Nephron progenitor cell (in vitro differentiated cells): Measurements from ENCODE around the gene SLC16A11.

Experiments used
- DNase-seq: peaks from one replicate; pipeline ENCODE4 v3.0.0; 2021
- H3K27ac Mint-ChIP-seq: 2 replicates; pipeline ENCODE4 v1.8.0; 2021; ENCODE audit warnings: mild to moderate bottlenecking, moderate library complexity, mixed read lengths
- H3K27me3 Mint-ChIP-seq: 2 replicates; pipeline ENCODE4 v1.8.0; 2021; ENCODE audit warnings: mild to moderate bottlenecking, low read depth, mixed read lengths; ENCODE audit not compliant: poor library complexity
- H3K36me3 Mint-ChIP-seq: 2 replicates; pipeline ENCODE4 v1.8.0; 2021; ENCODE audit warnings: low read depth, mixed read lengths
- H3K4me1 Mint-ChIP-seq: 2 replicates; pipeline ENCODE4 v1.8.0; 2021; ENCODE audit warnings: mixed read lengths
- H3K4me3 Mint-ChIP-seq: 2 replicates; pipeline ENCODE4 v1.8.0; 2021; ENCODE audit warnings: mild to moderate bottlenecking, moderate library complexity, mixed read lengths
- H3K9me3 Mint-ChIP-seq: 2 replicates; pipeline ENCODE4 v1.8.0; 2021; ENCODE audit warnings: mild to moderate bottlenecking, moderate library complexity, mixed read lengths
- CTCF ChIP-seq: fragments of 200-600 bp; sonication (generic); IDR thresholded peaks from 2 replicates; pipeline ENCODE4 v1.5.0; 2021; ENCODE audit warnings: antibody characterized with exemption

Gene SLC16A11

GRCh38 chr17:7039832-7040231 lies 4.1 kb downstream of the SLC16A11 start:
- H3K4me1 Mint-ChIP-seq = peaks cover 62% of the 10 kb centered on the region
- TF ChIP-seq CTCF = no peak
- peak overlapping the region; percentile 36 for H3K27ac Mint-ChIP-seq
- peaks cover 27% of the 10 kb centered on the region for H3K27me3 Mint-ChIP-seq
- no peak overlapping the region for H3K4me3 Mint-ChIP-seq
- H3K36me3 Mint-ChIP-seq = no peaks in the 10 kb centered on the region
- DNase-seq = no peak
- no peaks in the 10 kb centered on the region for H3K9me3 Mint-ChIP-seq

DNA sequence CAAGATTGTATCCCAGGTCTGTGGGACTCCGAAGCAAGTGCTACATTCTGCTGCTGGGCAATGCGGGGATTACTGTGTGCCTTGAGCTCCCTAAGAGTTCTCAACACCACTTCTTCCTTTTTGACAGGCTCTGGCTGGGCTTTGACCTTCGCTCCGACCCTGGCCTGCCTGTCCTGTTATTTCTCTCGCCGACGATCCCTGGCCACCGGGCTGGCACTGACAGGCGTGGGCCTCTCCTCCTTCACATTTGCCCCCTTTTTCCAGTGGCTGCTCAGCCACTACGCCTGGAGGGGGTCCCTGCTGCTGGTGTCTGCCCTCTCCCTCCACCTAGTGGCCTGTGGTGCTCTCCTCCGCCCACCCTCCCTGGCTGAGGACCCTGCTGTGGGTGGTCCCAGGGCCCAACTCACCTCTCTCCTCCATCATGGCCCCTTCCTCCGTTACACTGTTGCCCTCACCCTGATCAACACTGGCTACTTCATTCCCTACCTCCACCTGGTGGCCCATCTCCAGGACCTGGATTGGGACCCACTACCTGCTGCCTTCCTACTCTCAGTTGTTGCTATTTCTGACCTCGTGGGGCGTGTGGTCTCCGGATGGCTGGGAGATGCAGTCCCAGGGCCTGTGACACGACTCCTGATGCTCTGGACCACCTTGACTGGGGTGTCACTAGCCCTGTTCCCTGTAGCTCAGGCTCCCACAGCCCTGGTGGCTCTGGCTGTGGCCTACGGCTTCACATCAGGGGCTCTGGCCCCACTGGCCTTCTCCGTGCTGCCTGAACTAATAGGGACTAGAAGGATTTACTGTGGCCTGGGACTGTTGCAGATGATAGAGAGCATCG lies 5.6 kb downstream of the SLC16A11 start:
- Mint-ChIP-seq H3K9me3 (no peaks in the 10 kb centered on the region), H3K4me1 (peaks cover 64% of the 10 kb centered on the region), H3K4me3 (peak overlapping the region; percentile 72), H3K27ac (peak overlapping the region; percentile 68), H3K36me3 (no peaks in the 10 kb centered on the region), H3K27me3 (peaks cover 17% of the 10 kb centered on the region)
- DNase-seq = no peak
- no peak for TF ChIP-seq CTCF

DNA sequence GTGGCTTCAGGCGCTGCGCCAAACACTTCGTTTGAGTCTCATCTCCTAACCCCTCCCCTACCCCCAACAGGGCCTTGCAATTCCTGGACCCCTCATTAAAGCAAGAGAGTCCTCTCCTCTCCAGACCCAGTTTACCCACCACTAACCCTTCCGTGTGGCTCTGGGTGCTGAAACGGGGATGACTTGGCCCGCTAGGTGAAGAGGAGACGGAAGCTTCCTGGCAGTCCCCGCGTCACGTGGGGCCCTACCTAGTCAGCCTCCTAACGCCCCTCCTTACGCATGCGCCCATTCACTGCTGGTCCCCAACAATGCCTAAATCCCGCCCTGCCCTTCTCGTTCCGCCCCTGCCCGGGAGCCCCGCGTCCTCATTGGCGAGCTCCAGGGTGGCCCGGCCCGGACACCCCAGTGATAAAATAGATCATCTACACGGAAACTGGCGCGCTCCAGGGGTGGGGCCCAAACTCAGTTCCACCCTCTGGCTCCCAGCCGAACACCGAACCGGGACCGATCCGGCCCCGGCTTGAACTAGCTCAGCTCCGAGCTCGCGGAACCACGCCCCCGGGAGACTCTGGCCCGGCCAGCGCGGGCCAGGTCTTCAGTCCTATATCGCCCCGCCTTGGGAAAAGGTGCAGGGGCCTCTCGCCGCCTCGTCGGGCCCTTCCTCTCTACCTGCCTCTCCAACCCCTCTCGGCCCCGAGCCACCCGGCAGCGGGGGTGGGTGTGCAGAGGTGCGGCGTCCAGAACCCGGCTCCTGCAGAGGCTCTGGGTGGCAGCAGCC lies 8.1 kb downstream of the SLC16A11 start, which contains the start of gene SLC16A13:
TSS of gene SLC16A13 (plus strand) at position 425 of the 778 bp plus-strand sequence. CDS start 368 bp downstream, outside the sequence.
- Mint-ChIP-seq H3K4me1 (peaks cover 43% of the 10 kb centered on the region), H3K27me3 (peaks cover 9% of the 10 kb centered on the region), H3K27ac (peak within 1 kb of the TSS; percentile 93), H3K4me3 (peak within 1 kb of the TSS; percentile 97), H3K9me3 (no peaks in the 10 kb centered on the region), H3K36me3 (no peaks in the 10 kb centered on the region)
- no peak for TF ChIP-seq CTCF
- peak; percentile 92 for DNase-seq

GRCh38 chr17:7034955-7035590 lies 8.8 kb downstream of the SLC16A11 start:
- Mint-ChIP-seq H3K27me3 (peaks cover 14% of the 10 kb centered on the region), H3K4me3 (peak overlapping the region; percentile 97), H3K27ac (peak overlapping the region; percentile 93), H3K9me3 (no peaks in the 10 kb centered on the region), H3K4me1 (peaks cover 43% of the 10 kb centered on the region), H3K36me3 (no peaks in the 10 kb centered on the region)
- no peak for TF ChIP-seq CTCF
- DNase-seq = no peak

DNA sequence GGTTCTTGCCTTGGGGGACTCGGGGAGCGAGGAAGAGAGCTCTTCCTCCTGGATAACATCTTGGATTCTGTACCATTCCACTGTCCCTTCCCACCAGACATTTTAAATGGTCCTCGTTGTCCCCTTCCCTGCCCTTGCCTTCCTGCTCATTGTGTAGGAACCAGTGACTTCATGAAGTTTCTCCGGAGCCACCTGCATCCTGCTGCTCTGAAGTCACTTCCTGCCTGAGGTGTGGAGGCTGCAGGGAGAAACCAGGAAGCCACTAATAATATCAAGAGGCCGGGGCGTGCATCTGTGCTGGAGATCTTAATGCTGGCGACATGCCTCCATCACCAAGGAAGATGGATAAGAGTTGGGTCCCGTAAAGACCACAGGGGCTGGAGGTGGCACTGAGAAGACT lies 14.2 kb downstream of the SLC16A11 start:
- no peaks in the 10 kb centered on the region for H3K9me3 Mint-ChIP-seq
- DNase-seq = no peak
- H3K4me3 Mint-ChIP-seq = no peak overlapping the region
- no peak for TF ChIP-seq CTCF
- H3K4me1 Mint-ChIP-seq = no peaks in the 10 kb centered on the region
- no peaks in the 10 kb centered on the region for H3K36me3 Mint-ChIP-seq
- H3K27me3 Mint-ChIP-seq = peaks cover 23% of the 10 kb centered on the region
- H3K27ac Mint-ChIP-seq = no peak overlapping the region
